Measurements from ENCODE around the gene MAPK8.

The MAPK8 gene

GRCh38 chr10:48451969-48452878 is 145.7 kb downstream of the MAPK8 start:
- no peak for DNase-seq (ENCODE audit: extremely low read depth, low read depth)
- no peak overlapping the region for H3K4me3 ChIP-seq (replicated peaks; ENCODE audit: low read depth, low read length)
- no peak for TF ChIP-seq CTCF (IDR thresholded peaks at IDR 0.05; ENCODE audit: low read depth, low read length, missing control alignments)

GRCh38 chr10:48452879-48453412 is 146.5 kb downstream of the MAPK8 start:
- H3K4me3 ChIP-seq (replicated peaks; ENCODE audit: low read depth, low read length): no peak overlapping the region
- no peak for TF ChIP-seq CTCF (IDR thresholded peaks at IDR 0.05; ENCODE audit: low read depth, low read length, missing control alignments)
- no peak for DNase-seq (ENCODE audit: extremely low read depth, low read depth)

DNA sequence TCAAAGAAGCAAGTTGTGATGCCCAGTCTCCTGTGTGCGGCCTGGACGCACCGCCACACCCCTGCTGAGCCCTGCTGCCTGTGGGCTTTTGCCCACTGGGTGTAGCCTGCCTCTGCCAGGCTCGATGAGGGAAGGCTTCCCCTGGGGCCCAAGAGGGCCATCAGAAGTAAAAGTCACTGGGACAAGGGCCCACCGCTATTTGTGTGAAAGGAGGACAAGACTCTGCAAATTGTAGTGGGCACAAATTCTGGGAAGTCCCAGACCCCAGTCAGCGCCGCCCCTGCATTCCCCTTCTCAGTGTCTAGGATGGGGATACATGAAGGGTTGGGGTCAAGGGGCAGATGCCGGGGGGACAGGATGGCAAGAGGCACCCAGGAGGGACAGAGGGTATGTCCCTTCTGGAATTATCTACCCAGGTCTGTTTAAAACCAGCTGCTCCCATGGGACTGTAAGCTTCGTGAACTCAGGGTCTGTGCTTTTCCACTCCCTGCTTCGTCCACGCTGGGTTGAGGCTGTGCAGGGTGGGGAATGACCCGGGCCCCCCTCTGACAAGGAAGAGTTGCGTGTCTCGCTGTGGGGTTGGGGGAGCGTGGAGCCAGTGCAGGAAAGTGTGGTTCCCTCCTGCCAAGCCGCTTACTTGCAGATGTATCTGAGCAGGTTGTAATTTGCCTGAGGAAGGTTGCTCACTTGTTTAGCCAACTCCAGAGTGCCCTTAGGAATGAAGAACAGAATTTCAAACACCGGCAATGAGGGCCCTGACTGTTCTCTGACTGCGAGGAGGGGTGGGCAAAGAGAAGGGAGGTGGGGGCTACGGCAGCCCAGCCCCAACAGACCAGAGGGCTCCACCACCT is 147.2 kb downstream of the MAPK8 start:
- TF ChIP-seq CTCF (IDR thresholded peaks at IDR 0.05; ENCODE audit: low read depth, low read length, missing control alignments): no peak
- DNase-seq (ENCODE audit: extremely low read depth, low read depth): no peak
- no peak overlapping the region for H3K4me3 ChIP-seq (replicated peaks; ENCODE audit: low read depth, low read length)

- TF ChIP-seq CTCF (IDR thresholded peaks at IDR 0.05; ENCODE audit: low read depth, low read length, missing control alignments): no peak
- DNase-seq (ENCODE audit: extremely low read depth, low read depth): no peak
- no peak overlapping the region for H3K4me3 ChIP-seq (replicated peaks; ENCODE audit: low read depth, low read length)
Observed at GRCh38 chr10:48454302-48455054, 148.0 kb downstream of the MAPK8 start.

DNA sequence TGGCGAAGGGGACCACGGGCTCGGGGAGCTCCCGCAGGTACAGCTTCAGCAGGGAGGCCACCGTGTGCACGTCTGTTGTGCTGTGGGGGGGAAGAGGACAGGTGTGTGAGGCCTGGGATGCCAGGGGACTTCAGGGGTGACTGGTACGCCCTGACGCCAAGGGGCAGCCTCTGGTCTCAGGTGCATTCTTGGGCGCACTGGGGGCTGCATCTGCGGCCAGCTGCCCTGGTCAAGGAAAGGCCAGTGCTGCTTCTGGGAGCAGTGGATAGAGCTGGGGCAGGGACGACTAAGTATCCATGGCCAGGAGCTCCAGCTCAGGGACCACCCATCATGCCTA is 148.5 kb downstream of the MAPK8 start:
- no peak for TF ChIP-seq CTCF (IDR thresholded peaks at IDR 0.05; ENCODE audit: low read depth, low read length, missing control alignments)

GRCh38 chr10:48455392-48456151 is 149.1 kb downstream of the MAPK8 start:
- no peak for TF ChIP-seq CTCF (IDR thresholded peaks at IDR 0.05; ENCODE audit: low read depth, low read length, missing control alignments)
- DNase-seq (ENCODE audit: extremely low read depth, low read depth): no peak
- no peak overlapping the region for H3K4me3 ChIP-seq (replicated peaks; ENCODE audit: low read depth, low read length)

More for the DNA sequence above, 148.5 kb downstream of the MAPK8 start:
- H3K4me3 ChIP-seq (replicated peaks; ENCODE audit: low read depth, low read length): no peak overlapping the region
- no peak for DNase-seq (ENCODE audit: extremely low read depth, low read depth)

Measured in HFF-Myc (cell line).